Psoas muscle (tissue), 8 donors: Measurements from ENCODE around the gene TPST2. TPM values are rescaled to one million over a fixed set of nuclear protein-coding genes. Genes with fewer than 3 reads are reported as not detected.

Experiments
- ATAC-seq, 4 donors: fragments of 200-7000 bp; cut with Tn5 transposase; one replicate each; pipeline ENCODE4 v1.9.1; 2020; ENCODE audit warnings: moderate library complexity in 3 of 4, mild to moderate bottlenecking in 2 of 4
- DNase-seq, 2 donors: peaks; one replicate each; pipeline ENCODE4 v3.0.0-alpha.2; 2020
- H3K27ac ChIP-seq: fragments of 200-600 bp; one replicate; pipeline ENCODE4 v1.8.0; 2022
- H3K27me3 ChIP-seq, 3 donors: fragments of 200-600 bp in 1 of 3; one replicate each; pipeline versions ENCODE4 v1.6.1 to v1.8.0; 2013 to 2022; ENCODE audit warnings: low read length in 2 of 3, mild to moderate bottlenecking in 2 of 3, moderate library complexity in 1 of 3; ENCODE audit not compliant: insufficient read depth in 3 of 3
- H3K36me3 ChIP-seq, 2 donors: fragments of 200-600 bp in 1 of 2; one replicate each; pipeline versions ENCODE4 v1.6.1 to v1.8.0; 2013 to 2022; ENCODE audit warnings: low read depth in 1 of 2, mild to moderate bottlenecking in 1 of 2, moderate library complexity in 1 of 2; ENCODE audit not compliant: insufficient read depth in 1 of 2
- H3K4me1 ChIP-seq: fragments of 200-600 bp; one replicate; pipeline ENCODE4 v1.8.0; 2022
- H3K4me3 ChIP-seq: fragments of 200-600 bp; one replicate; pipeline ENCODE4 v1.8.0; 2022; ENCODE audit warnings: mild to moderate bottlenecking
- H3K9me3 ChIP-seq: fragments of 200-600 bp; one replicate; pipeline ENCODE4 v1.8.0; 2022
- WGBS, 3 donors: extraction: QIAGEN DNeasy Blood & Tissue Kit; methylation state at CpG; one replicate each; pipeline versions ENCODE4 v1.1.6 to v1.1.7; 2013; 5-methylcytosine and 5-hydroxymethylcytosine counted together
- intact Hi-C, 2 donors: fragments of 100-400 bp; cut with DNase I; formaldehyde crosslinking; loops; one replicate each; pipeline versions ENCODE4 v1.11.0 to v1.14.2; 2022
- polyA plus RNA-seq, 3 donors: library from polyadenylated mRNA; stranded (reverse); fragments of 200-250 nt; gene quantifications; one replicate each; pipeline ENCODE4 v1.2.3, GENCODE V29; 2013
- total RNA-seq, 4 donors: library from RNA; stranded (reverse); fragmentation: NEBNext Ultra II Directional in 2 of 4; extraction: Animal tissue kit (Norgen Biotek cat#: 25700) in 2 of 4; gene quantifications; one replicate each; pipeline versions ENCODE4 v1.2.1 to v1.2.4, GENCODE V29; 2021 to 2023
- TF ChIP-seq, protein P1 (sequence below): fragments of 200-600 bp; IDR thresholded peaks from one replicate; pipeline ENCODE4 v1.8.0; 2022; ENCODE audit warnings: antibody characterized with exemption
- donor health status: healthy with polysubstance abuse.
- donor health status: DM: no; HTN: no; CAD: no; lungs with moderate emphysema.
- donor health status: Bipolar disorder and iron deficiency.
- donor health status: healthy.
- donor health status: DM: yes; HTN: yes; CAD: no.
- donor health status: DM: no; HTN: no; CAD: no.
- donor health status: DM: no; HTN: no; CAD: no.
- donor health status: DM: yes; HTN: yes; CAD: no.

Gene TPST2
- total and polyA plus RNA-seq, 7 donors: 22.1 to 76.4 (median 32.9) TPM

DNA sequence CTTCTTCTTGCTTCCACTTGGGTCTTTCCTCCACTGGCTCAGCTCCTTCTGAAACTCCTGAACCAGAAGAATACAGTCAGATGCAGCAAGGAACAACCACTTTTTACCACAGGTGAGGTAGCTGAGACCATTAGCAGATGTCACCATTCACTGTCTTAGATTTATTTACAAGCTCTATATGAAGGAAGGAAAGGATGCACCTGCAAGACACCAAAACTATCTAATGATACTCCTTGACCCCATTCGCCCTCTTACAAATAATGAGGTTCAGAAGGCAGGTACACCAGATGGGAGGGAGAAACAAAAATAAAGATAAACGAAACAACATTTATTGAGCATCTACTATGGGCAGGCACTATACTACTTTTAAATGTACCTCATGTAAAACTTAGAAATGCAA lies 87.9 kb downstream of the TPST2 start:
- Histone ChIP-seq H3K27ac (peak overlapping the region; percentile 88), H3K27me3 (no peaks in the 10 kb centered on the region), H3K4me1 (peaks cover 41% of the 10 kb centered on the region), H3K36me3 (peaks cover 31 to 99% of the 10 kb centered on the region in 2 donors), H3K9me3 (no peaks in the 10 kb centered on the region), H3K4me3 (no peak overlapping the region)
- 78 to 88% (median 86%) methylated on average over 2 of the region's 2 CpGs for WGBS, 3 donors
- intact Hi-C loops: loop anchor here in 1 of 2 donors (2.0 to 5.0 kb wide), 2 partner anchors 25 to 90 kb away; partner anchors contain the start of gene TPST2
- DNase-seq (no peak), ATAC-seq (no peak)
- TF ChIP-seq, protein P1, sequence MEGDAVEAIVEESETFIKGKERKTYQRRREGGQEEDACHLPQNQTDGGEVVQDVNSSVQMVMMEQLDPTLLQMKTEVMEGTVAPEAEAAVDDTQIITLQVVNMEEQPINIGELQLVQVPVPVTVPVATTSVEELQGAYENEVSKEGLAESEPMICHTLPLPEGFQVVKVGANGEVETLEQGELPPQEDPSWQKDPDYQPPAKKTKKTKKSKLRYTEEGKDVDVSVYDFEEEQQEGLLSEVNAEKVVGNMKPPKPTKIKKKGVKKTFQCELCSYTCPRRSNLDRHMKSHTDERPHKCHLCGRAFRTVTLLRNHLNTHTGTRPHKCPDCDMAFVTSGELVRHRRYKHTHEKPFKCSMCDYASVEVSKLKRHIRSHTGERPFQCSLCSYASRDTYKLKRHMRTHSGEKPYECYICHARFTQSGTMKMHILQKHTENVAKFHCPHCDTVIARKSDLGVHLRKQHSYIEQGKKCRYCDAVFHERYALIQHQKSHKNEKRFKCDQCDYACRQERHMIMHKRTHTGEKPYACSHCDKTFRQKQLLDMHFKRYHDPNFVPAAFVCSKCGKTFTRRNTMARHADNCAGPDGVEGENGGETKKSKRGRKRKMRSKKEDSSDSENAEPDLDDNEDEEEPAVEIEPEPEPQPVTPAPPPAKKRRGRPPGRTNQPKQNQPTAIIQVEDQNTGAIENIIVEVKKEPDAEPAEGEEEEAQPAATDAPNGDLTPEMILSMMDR: no peak

DNA sequence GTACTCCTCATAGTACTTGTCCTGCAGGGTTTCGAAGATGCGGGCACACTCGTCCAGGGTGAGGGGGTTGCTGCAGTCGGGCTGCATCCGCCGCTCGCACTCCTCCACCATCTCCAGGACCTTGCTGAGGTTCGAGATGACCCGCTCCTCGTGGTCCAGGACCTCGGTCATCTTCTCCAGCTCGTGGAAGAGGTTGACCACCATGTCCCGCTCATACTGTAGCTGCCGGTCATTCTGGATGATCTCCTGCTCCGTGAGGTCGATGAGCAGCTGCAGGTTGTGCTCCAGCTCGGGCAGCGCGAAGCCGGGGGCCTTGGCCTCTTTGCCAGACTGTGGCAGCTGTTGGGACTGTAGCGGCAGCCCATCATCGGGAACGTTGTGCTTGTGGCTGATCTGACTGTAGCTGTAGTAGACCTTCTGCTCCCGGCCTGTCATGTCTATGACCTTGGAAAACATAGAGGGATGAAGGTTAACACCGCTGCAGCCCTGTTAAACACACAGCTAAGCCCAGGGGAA lies 90.7 kb downstream of the TPST2 start:
- 70 to 87% (median 73%) methylated on average over 25 of the region's 25 CpGs for WGBS, 3 donors
- ATAC-seq (no peak), DNase-seq (no peak)
- H3K27ac ChIP-seq: peak overlapping the region; percentile 88
- TF ChIP-seq, protein P1: no peak
- intact Hi-C loops: no loop called here
- H3K9me3 ChIP-seq: no peaks in the 10 kb centered on the region
- H3K27me3 ChIP-seq: no peaks in the 10 kb centered on the region
- H3K4me3 ChIP-seq: no peak overlapping the region
- peaks cover 29 to 99% of the 10 kb centered on the region in 2 donors for H3K36me3 ChIP-seq
- peaks cover 37% of the 10 kb centered on the region for H3K4me1 ChIP-seq

DNA sequence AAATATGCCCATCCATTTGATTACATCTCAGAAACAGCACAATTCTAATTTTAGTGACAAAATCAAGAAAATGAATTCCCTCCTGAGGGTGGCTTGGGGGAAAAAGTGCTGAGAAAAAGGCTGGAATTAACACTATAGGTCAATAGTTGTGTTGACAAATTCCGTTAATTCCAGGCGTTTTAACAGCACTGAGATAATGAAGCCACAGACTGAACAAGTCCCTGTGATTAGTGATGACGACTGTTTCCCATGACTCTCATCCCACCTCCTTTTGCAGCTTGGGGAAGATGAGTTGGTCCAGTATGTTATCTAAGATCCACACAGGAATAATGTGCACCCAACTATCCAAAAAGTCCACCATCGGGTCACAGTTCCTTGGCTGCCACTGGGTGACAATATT lies 93.5 kb downstream of the TPST2 start:
- H3K4me3 ChIP-seq: no peak overlapping the region
- ATAC-seq: no peak
- H3K27ac ChIP-seq: no peak overlapping the region
- peaks cover 17% of the 10 kb centered on the region for H3K4me1 ChIP-seq
- TF ChIP-seq, protein P1: no peak
- H3K27me3 ChIP-seq: no peaks in the 10 kb centered on the region
- intact Hi-C loops: no loop called here
- DNase-seq: no peak
- no peaks in the 10 kb centered on the region for H3K9me3 ChIP-seq
- H3K36me3 ChIP-seq: peaks cover 24 to 100% of the 10 kb centered on the region in 2 donors
- WGBS, 3 donors: 79 to 88% (median 80%) methylated on average over 4 of the region's 4 CpGs

DNA sequence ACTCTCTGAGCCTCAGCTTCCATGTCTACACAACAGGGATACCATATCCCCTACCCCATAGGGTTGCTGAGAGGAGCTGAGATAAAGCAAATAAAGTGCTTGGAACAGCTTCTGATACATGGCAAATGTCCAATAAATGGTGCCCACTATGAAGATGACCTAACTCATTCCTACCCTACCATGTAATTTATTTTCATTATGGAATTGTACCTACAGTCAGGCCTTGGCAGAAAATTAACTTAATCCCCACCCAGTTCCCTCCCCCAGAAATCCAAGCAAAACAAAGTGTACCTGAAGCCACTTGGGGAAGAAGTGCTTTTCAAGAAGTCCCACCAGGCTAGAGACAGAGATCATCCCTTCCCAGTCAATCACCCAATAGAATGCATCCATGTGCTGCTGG lies 95.4 kb downstream of the TPST2 start:
- Histone ChIP-seq H3K4me1 (no peaks in the 10 kb centered on the region), H3K9me3 (no peaks in the 10 kb centered on the region), H3K27ac (no peak overlapping the region), H3K27me3 (no peaks in the 10 kb centered on the region), H3K36me3 (peaks cover 29 to 100% of the 10 kb centered on the region in 2 donors), H3K4me3 (no peak overlapping the region)
- no peak for DNase-seq
- ATAC-seq: no peak
- TF ChIP-seq, protein P1: no peak
- intact Hi-C loops: no loop called here

DNA sequence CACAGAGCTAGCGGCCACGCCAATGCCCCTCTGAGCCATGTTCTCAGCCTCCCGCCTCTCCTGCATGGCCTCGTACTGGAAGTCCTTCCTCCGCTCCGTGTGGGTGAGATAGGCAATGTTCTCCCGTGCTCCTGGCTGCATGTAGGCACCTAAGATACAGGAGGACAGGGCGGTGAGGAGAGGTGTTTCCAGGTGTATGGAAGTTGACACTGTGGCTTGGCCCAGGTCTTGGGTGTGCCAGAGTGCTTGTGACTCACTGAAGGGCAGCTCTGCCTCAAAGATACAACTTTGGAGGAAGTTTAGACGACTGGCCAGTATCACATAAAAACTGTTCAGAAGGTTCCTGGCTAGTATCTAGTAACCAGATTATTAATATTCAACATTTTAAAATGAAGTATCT lies 97.7 kb downstream of the TPST2 start:
- ATAC-seq (no peak), DNase-seq (no peak)
- Histone ChIP-seq H3K9me3 (no peaks in the 10 kb centered on the region), H3K27me3 (no peaks in the 10 kb centered on the region), H3K27ac (no peak overlapping the region), H3K4me3 (no peak overlapping the region), H3K36me3 (peaks cover 23 to 100% of the 10 kb centered on the region in 2 donors), H3K4me1 (no peaks in the 10 kb centered on the region)
- WGBS, 3 donors: 85 to 92% (median 92%) methylated on average over 9 of the region's 9 CpGs
- intact Hi-C loops: no loop called here
- TF ChIP-seq, protein P1: no peak
